K562 (cell line): Measurements from ENCODE around the gene NFATC1.

Experiments used
- AFF1 ChIP-seq, 2 experiments: fragments of 450-650 bp; IDR thresholded peaks; 2 replicates each; pipeline ENCODE4 v1.6.1; 2018; ENCODE audit warnings: mild to moderate bottlenecking in 2 of 2, low read depth in 1 of 2; ENCODE audit not compliant: partially characterized antibody in 2 of 2
- ATF2 ChIP-seq: sonication (generic); formaldehyde crosslinking; IDR thresholded peaks from 2 replicates; pipeline ENCODE4 v1.8.1; 2022; ENCODE audit warnings: missing genetic modification reagents
- CTCF ChIP-seq, 3 experiments: IDR thresholded peaks in 2 of 3; conservative IDR thresholded peaks in 1 of 3; 2 replicates each; pipeline ENCODE4 v1.5.1; 2011 to 2012; ENCODE audit warnings: low read length in 3 of 3, mild to moderate bottlenecking in 3 of 3, control low read depth in 2 of 3, improper control_type of control experiment in 1 of 3, inconsistent platforms in 1 of 3, low read depth in 1 of 3, mixed read lengths in 1 of 3, moderate library complexity in 1 of 3; ENCODE audit not compliant: insufficient read depth in 2 of 3
- EP300 ChIP-seq: IDR thresholded peaks from 2 replicates; pipeline ENCODE4 v1.6.1; 2012; ENCODE audit warnings: low read length, improper control_type of control experiment
- JUND ChIP-seq, 2 experiments: IDR thresholded peaks; 2 replicates in 1 of 2; 3 replicates in 1 of 2; pipeline ENCODE4 v1.6.1; 2011; ENCODE audit warnings: borderline replicate concordance in 2 of 2, low read depth in 2 of 2, low read length in 2 of 2, improper control_type of control experiment in 1 of 2, missing biosample characterization in 1 of 2, missing genetic modification characterization in 1 of 2, missing genetic modification reagents in 1 of 2
- RAD21 ChIP-seq, 2 experiments: fragments of 250-450 bp in 1 of 2; fragments of 450-650 bp in 1 of 2; sonication (Bioruptor Pico) in 1 of 2; formaldehyde crosslinking in 1 of 2; IDR thresholded peaks in 1 of 2; conservative IDR thresholded peaks in 1 of 2; 2 replicates each; pipeline versions ENCODE4 v1.4.0 to v1.8.0; 2020 to 2022; ENCODE audit warnings: mild to moderate bottlenecking in 2 of 2, moderate library complexity in 1 of 2
- ZBTB8A ChIP-seq: fragments of 450-650 bp; IDR thresholded peaks from 2 replicates; pipeline ENCODE4 v1.6.1; 2018; ENCODE audit warnings: mild to moderate bottlenecking, moderate library complexity; ENCODE audit not compliant: partially characterized antibody

GRCh38 chr18:79397247-79397829 lies 1.6 kb downstream of the NFATC1 start:
- TF ChIP-seq CTCF (IDR thresholded peaks at IDR 0.05 in 2 of 3, conservative IDR thresholded peaks at IDR 0.05 in 1 of 3; ENCODE audit: insufficient read depth in 2 of 3, low read depth in 1 of 3, low read length in 3 of 3) (no peak), AFF1 (IDR thresholded peaks at IDR 0.05; ENCODE audit: low read depth in 1 of 2, partially characterized antibody in 2 of 2) (no peak), ATF2 (no peak), JUND (IDR thresholded peaks at IDR 0.05; ENCODE audit: borderline replicate concordance, low read depth, low read length) (no peak), JUND (tag; IDR thresholded peaks at IDR 0.05; ENCODE audit: borderline replicate concordance, low read depth, low read length) (no peak), RAD21 (CRISPR knock-in tag; conservative IDR thresholded peaks at IDR 0.05 in 1 of 2, IDR thresholded peaks at IDR 0.05 in 1 of 2) (no peak), EP300 (no peak), ZBTB8A (no peak)
